ENCODE measurements around the gene ELL3.
"Not testable (repeated sequence)": the region's sequence is repeated elsewhere in the genome, so short reads cannot be mapped to it uniquely, and the experiment has no call there.

ELL3 gene

GRCh38 chr15:43789409-43789808, 12.6 kb upstream of the ELL3 start:
- no peak for DNase-seq

GRCh38 chr15:43779016-43779415, 2.2 kb upstream of the ELL3 start:
- no peak for DNase-seq

- DNase-seq = peak; percentile 46 to 76 (median 65)
Observed at GRCh38 chr15:43777267-43777914, 625 bp upstream of the ELL3 start.

GRCh38 chr15:43776101-43776717, 557 bp downstream of the ELL3 start:
- no peak for DNase-seq

- no peak for DNase-seq
Observed at GRCh38 chr15:43775411-43775965, 1.3 kb downstream of the ELL3 start.

- DNase-seq = no peak
Observed at GRCh38 chr15:43774062-43774461, 2.7 kb downstream of the ELL3 start.

- DNase-seq = no peak
Observed at GRCh38 chr15:43772624-43773023, 4.1 kb downstream of the ELL3 start.

- DNase-seq = no peak
Observed at GRCh38 chr15:43771816-43772215, 5.0 kb downstream of the ELL3 start.

- peak; percentile 21 to 34 (median 32) for DNase-seq
Observed at GRCh38 chr15:43769584-43770228, 7.1 kb downstream of the ELL3 start.

- no peak for DNase-seq
Observed at GRCh38 chr15:43763819-43764446, 12.8 kb downstream of the ELL3 start.

- no peak for DNase-seq
Observed at GRCh38 chr15:43762824-43763223, 13.9 kb downstream of the ELL3 start.

GRCh38 chr15:43751885-43752284, 24.9 kb downstream of the ELL3 start:
- DNase-seq = no peak

GRCh38 chr15:43749690-43750345, 26.9 kb downstream of the ELL3 start:
- no peak for DNase-seq

- DNase-seq = no peak
Observed at GRCh38 chr15:43748376-43748775, 28.4 kb downstream of the ELL3 start.

GRCh38 chr15:43746903-43747309, 29.9 kb downstream of the ELL3 start:
- not testable (repeated sequence) for DNase-seq

- DNase-seq = peak; percentile 61 to 77 (median 72)
Observed at GRCh38 chr15:43746245-43746902, 30.4 kb downstream of the ELL3 start, which contains the start of gene PDIA3. PDIA3 (plus strand) TSS chr15:43746438; CDS start chr15:43746540, 102 bp downstream.

- DNase-seq = no peak
Observed at GRCh38 chr15:43735416-43735815, 41.4 kb downstream of the ELL3 start.

- not testable (repeated sequence) for DNase-seq
Observed at GRCh38 chr15:43728053-43728725, 48.6 kb downstream of the ELL3 start.

- DNase-seq = not testable (repeated sequence)
Observed at GRCh38 chr15:43726306-43726705, 50.5 kb downstream of the ELL3 start.

- DNase-seq = no peak
Observed at GRCh38 chr15:43723151-43723550, 53.6 kb downstream of the ELL3 start.
